Right lobe of liver (tissue), 4 donors: ENCODE data around the gene EVI5.

Experiments used
- POLR2A ChIP-seq: fragments of 450-650 bp; IDR thresholded peaks from one replicate; pipeline ENCODE4 v1.6.1; 2017; ENCODE audit warnings: antibody characterized with exemption, mild to moderate bottlenecking
- TF ChIP-seq, protein P1 (sequence below), 4 donors: fragments of 200-600 bp in 3 of 4; fragments of 450-650 bp in 1 of 4; IDR thresholded peaks; one replicate each; pipeline versions ENCODE4 v1.5.1 to v1.8.0; 2016 to 2022; ENCODE audit warnings: antibody characterized with exemption in 4 of 4, mild to moderate bottlenecking in 2 of 4
- donor health status: DM: no; HTN: no; CAD: no.
- donor health status: DM: no; HTN: no; CAD: no.
- donor health status: DM: no; HTN: yes; CAD: no.

GRCh38 chr1:92705446-92705845, 79.5 kb downstream of the EVI5 start:
- TF ChIP-seq, protein P1, sequence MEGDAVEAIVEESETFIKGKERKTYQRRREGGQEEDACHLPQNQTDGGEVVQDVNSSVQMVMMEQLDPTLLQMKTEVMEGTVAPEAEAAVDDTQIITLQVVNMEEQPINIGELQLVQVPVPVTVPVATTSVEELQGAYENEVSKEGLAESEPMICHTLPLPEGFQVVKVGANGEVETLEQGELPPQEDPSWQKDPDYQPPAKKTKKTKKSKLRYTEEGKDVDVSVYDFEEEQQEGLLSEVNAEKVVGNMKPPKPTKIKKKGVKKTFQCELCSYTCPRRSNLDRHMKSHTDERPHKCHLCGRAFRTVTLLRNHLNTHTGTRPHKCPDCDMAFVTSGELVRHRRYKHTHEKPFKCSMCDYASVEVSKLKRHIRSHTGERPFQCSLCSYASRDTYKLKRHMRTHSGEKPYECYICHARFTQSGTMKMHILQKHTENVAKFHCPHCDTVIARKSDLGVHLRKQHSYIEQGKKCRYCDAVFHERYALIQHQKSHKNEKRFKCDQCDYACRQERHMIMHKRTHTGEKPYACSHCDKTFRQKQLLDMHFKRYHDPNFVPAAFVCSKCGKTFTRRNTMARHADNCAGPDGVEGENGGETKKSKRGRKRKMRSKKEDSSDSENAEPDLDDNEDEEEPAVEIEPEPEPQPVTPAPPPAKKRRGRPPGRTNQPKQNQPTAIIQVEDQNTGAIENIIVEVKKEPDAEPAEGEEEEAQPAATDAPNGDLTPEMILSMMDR (IDR thresholded peaks at IDR 0.05), result no peak
- no peak for TF ChIP-seq POLR2A
